Cardiac fibroblast (primary cell): ENCODE measurements around the gene FUZ.
A peak's percentile ranks its signal among the peaks of the same experiment; 100 is the strongest.

Source experiments
- DNase-seq, 2 donors: peaks; one replicate each; pipeline versions ENCODE4 v3.0.0 to v3.0.0-alpha.2; 2010; ENCODE audit warnings: low read depth in 2 of 2
- H3K4me3 ChIP-seq, 2 donors: replicated peaks in 1 of 2; 1 replicate in 1 of 2; 2 replicates in 1 of 2; pipeline ENCODE4 v1.5.1; 2011; ENCODE audit warnings: low read depth in 2 of 2, low read length in 2 of 2, mild to moderate bottlenecking in 2 of 2, moderate library complexity in 1 of 2
- CTCF ChIP-seq: IDR thresholded peaks from one replicate; pipeline ENCODE4 v1.5.1; 2011; ENCODE audit warnings: low read depth, mild to moderate bottlenecking, low read length, inconsistent platforms

FUZ gene

GRCh38 chr19:49818649-49819370 lies 5.7 kb upstream of the FUZ start:
- DNase-seq, result no peak
- H3K4me3 ChIP-seq, result peak overlapping the region; percentile 76 to 95
- no peak for TF ChIP-seq CTCF

GRCh38 chr19:49817964-49818648 lies 5.0 kb upstream of the FUZ start, which contains the start of gene MED25:
Gene MED25, plus strand, starts transcription at chr19:49818289. Its CDS starts 53 bp downstream, at chr19:49818342.
- no peak for TF ChIP-seq CTCF
- peak within 1 kb of the TSS; percentile 76 to 95 for H3K4me3 ChIP-seq
- DNase-seq, result peak; percentile 89 to 92

- TF ChIP-seq CTCF, result no peak
- peak overlapping the region in 1 of 2 donors; percentile 76 for H3K4me3 ChIP-seq
- DNase-seq, result no peak
These were observed 3.5 kb upstream of the FUZ start for GRCh38 chr19:49816590-49816989.

GRCh38 chr19:49814010-49814409 lies 918 bp upstream of the FUZ start:
- TF ChIP-seq CTCF, result no peak
- H3K4me3 ChIP-seq, result peak overlapping the region in 1 of 2 donors; percentile 77
- peak in 1 of 2 donors; percentile 36 for DNase-seq

- peak overlapping the region; percentile 69 to 77 for H3K4me3 ChIP-seq
- no peak for DNase-seq
- TF ChIP-seq CTCF, result no peak
These were observed 568 bp downstream of the FUZ start for GRCh38 chr19:49812452-49812996.

DNA sequence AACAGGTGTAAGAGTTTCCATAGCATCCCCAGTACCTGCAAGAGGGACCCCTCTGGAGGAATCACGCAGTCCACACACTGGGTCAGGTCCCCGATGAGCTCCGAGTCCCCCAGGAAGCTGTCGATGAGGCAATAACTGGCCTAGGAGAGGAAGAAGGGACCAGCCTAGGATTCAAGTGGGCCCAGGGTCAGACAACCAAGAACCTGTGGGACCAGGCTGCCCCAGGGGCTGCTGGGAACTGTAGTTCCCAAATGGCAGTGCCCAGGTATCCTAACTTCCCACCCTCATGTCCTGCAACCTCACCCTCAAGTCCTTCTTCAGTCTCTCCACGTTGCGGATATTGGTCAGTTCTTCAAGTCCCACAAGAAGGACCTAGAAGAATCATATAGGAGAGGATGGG lies 1.8 kb downstream of the FUZ start:
- no peak for TF ChIP-seq CTCF
- H3K4me3 ChIP-seq, result no peak overlapping the region
- no peak for DNase-seq
